ENCODE data around the gene SLC22A16. TPM values are rescaled to one million over a fixed set of nuclear protein-coding genes. Genes with fewer than 3 reads are reported as not detected.
"Not testable (repeated sequence)": the region's sequence is repeated elsewhere in the genome, so short reads cannot be mapped to it uniquely, and the experiment has no call there.

SLC22A16 gene
- total RNA-seq, 1 experiment from 2014 or later = not detected

GRCh38 chr6:110509617-110510241 is 33.3 kb upstream of the SLC22A16 start:
- H3K4me3 ChIP-seq (ENCODE audit: insufficient read depth, low read depth, low read length) = no peak overlapping the region
- no peaks in the 10 kb centered on the region for H3K27me3 ChIP-seq (ENCODE audit: control insufficient read depth, insufficient read depth, low read length)
- DNase-seq = no peak
- no peaks in the 10 kb centered on the region for H3K36me3 ChIP-seq (replicated peaks; ENCODE audit: control insufficient read depth, insufficient read depth, low read length)

GRCh38 chr6:110504891-110505290 is 28.5 kb upstream of the SLC22A16 start:
- H3K4me3 ChIP-seq (ENCODE audit: insufficient read depth, low read depth, low read length); H3K36me3 ChIP-seq (replicated peaks; ENCODE audit: control insufficient read depth, insufficient read depth, low read length); DNase-seq; H3K27me3 ChIP-seq (ENCODE audit: control insufficient read depth, insufficient read depth, low read length): not testable (repeated sequence)

- no peak overlapping the region for H3K4me3 ChIP-seq (ENCODE audit: insufficient read depth, low read depth, low read length)
- no peaks in the 10 kb centered on the region for H3K27me3 ChIP-seq (ENCODE audit: control insufficient read depth, insufficient read depth, low read length)
- no peak for DNase-seq
- H3K36me3 ChIP-seq (replicated peaks; ENCODE audit: control insufficient read depth, insufficient read depth, low read length) = no peaks in the 10 kb centered on the region
These were observed 19.5 kb upstream of the SLC22A16 start for GRCh38 chr6:110495949-110496348.

- DNase-seq = no peak
- no peak overlapping the region for H3K4me3 ChIP-seq (ENCODE audit: insufficient read depth, low read depth, low read length)
- H3K36me3 ChIP-seq (replicated peaks; ENCODE audit: control insufficient read depth, insufficient read depth, low read length) = no peaks in the 10 kb centered on the region
- H3K27me3 ChIP-seq (ENCODE audit: control insufficient read depth, insufficient read depth, low read length) = no peaks in the 10 kb centered on the region
These were observed 16.9 kb upstream of the SLC22A16 start for GRCh38 chr6:110493253-110493800.

- no peaks in the 10 kb centered on the region for H3K36me3 ChIP-seq (replicated peaks; ENCODE audit: control insufficient read depth, insufficient read depth, low read length)
- H3K27me3 ChIP-seq (ENCODE audit: control insufficient read depth, insufficient read depth, low read length) = no peaks in the 10 kb centered on the region
- no peak for DNase-seq
- no peak overlapping the region for H3K4me3 ChIP-seq (ENCODE audit: insufficient read depth, low read depth, low read length)
These were observed 16.2 kb upstream of the SLC22A16 start for GRCh38 chr6:110492584-110492983.

- Histone ChIP-seq H3K4me3 (ENCODE audit: insufficient read depth, low read depth, low read length) (no peak overlapping the region), H3K27me3 (ENCODE audit: control insufficient read depth, insufficient read depth, low read length) (no peaks in the 10 kb centered on the region), H3K36me3 (replicated peaks; ENCODE audit: control insufficient read depth, insufficient read depth, low read length) (no peaks in the 10 kb centered on the region)
- DNase-seq = no peak
These were observed 15.4 kb upstream of the SLC22A16 start for GRCh38 chr6:110491644-110492317.

- Histone ChIP-seq H3K27me3 (ENCODE audit: control insufficient read depth, insufficient read depth, low read length) (no peaks in the 10 kb centered on the region), H3K4me3 (ENCODE audit: insufficient read depth, low read depth, low read length) (no peak overlapping the region), H3K36me3 (replicated peaks; ENCODE audit: control insufficient read depth, insufficient read depth, low read length) (no peaks in the 10 kb centered on the region)
- DNase-seq = no peak
These were observed 14.9 kb upstream of the SLC22A16 start for GRCh38 chr6:110491299-110491643.

GRCh38 chr6:110490110-110490509 is 13.7 kb upstream of the SLC22A16 start:
- H3K27me3 ChIP-seq (ENCODE audit: control insufficient read depth, insufficient read depth, low read length) = no peaks in the 10 kb centered on the region
- no peaks in the 10 kb centered on the region for H3K36me3 ChIP-seq (replicated peaks; ENCODE audit: control insufficient read depth, insufficient read depth, low read length)
- no peak overlapping the region for H3K4me3 ChIP-seq (ENCODE audit: insufficient read depth, low read depth, low read length)
- DNase-seq = no peak

- no peak overlapping the region for H3K4me3 ChIP-seq (ENCODE audit: insufficient read depth, low read depth, low read length)
- no peaks in the 10 kb centered on the region for H3K36me3 ChIP-seq (replicated peaks; ENCODE audit: control insufficient read depth, insufficient read depth, low read length)
- no peak for DNase-seq
- H3K27me3 ChIP-seq (ENCODE audit: control insufficient read depth, insufficient read depth, low read length) = no peaks in the 10 kb centered on the region
These were observed 12.3 kb upstream of the SLC22A16 start for GRCh38 chr6:110488606-110489190.

- not testable (repeated sequence) for H3K27me3 ChIP-seq (ENCODE audit: control insufficient read depth, insufficient read depth, low read length); H3K4me3 ChIP-seq (ENCODE audit: insufficient read depth, low read depth, low read length); DNase-seq; H3K36me3 ChIP-seq (replicated peaks; ENCODE audit: control insufficient read depth, insufficient read depth, low read length)
These were observed 11.6 kb upstream of the SLC22A16 start for GRCh38 chr6:110487968-110488381.

GRCh38 chr6:110486756-110487155 is 10.3 kb upstream of the SLC22A16 start:
- DNase-seq = no peak
- H3K36me3 ChIP-seq (replicated peaks; ENCODE audit: control insufficient read depth, insufficient read depth, low read length) = no peaks in the 10 kb centered on the region
- H3K4me3 ChIP-seq (ENCODE audit: insufficient read depth, low read depth, low read length) = no peak overlapping the region
- no peaks in the 10 kb centered on the region for H3K27me3 ChIP-seq (ENCODE audit: control insufficient read depth, insufficient read depth, low read length)

- no peak overlapping the region for H3K4me3 ChIP-seq (ENCODE audit: insufficient read depth, low read depth, low read length)
- H3K27me3 ChIP-seq (ENCODE audit: control insufficient read depth, insufficient read depth, low read length) = no peaks in the 10 kb centered on the region
- DNase-seq = no peak
- H3K36me3 ChIP-seq (replicated peaks; ENCODE audit: control insufficient read depth, insufficient read depth, low read length) = no peaks in the 10 kb centered on the region
These were observed 9.1 kb upstream of the SLC22A16 start for GRCh38 chr6:110485491-110485890.

- no peak for DNase-seq
These were observed 7.9 kb upstream of the SLC22A16 start for GRCh38 chr6:110484321-110484720.

GRCh38 chr6:110482774-110483400 is 6.5 kb upstream of the SLC22A16 start:
- Histone ChIP-seq H3K27me3 (ENCODE audit: control insufficient read depth, insufficient read depth, low read length) (no peaks in the 10 kb centered on the region), H3K36me3 (replicated peaks; ENCODE audit: control insufficient read depth, insufficient read depth, low read length) (no peaks in the 10 kb centered on the region), H3K4me3 (ENCODE audit: insufficient read depth, low read depth, low read length) (no peak overlapping the region)
- no peak for DNase-seq

More at GRCh38 chr6:110484321-110484720, 7.9 kb upstream of the SLC22A16 start:
- Histone ChIP-seq H3K4me3 (ENCODE audit: insufficient read depth, low read depth, low read length) (no peak overlapping the region), H3K27me3 (ENCODE audit: control insufficient read depth, insufficient read depth, low read length) (no peaks in the 10 kb centered on the region), H3K36me3 (replicated peaks; ENCODE audit: control insufficient read depth, insufficient read depth, low read length) (no peaks in the 10 kb centered on the region)

GRCh38 chr6:110481081-110481480 is 4.7 kb upstream of the SLC22A16 start:
- no peaks in the 10 kb centered on the region for H3K36me3 ChIP-seq (replicated peaks; ENCODE audit: control insufficient read depth, insufficient read depth, low read length)
- DNase-seq = no peak

More at GRCh38 chr6:110481081-110481480, 4.7 kb upstream of the SLC22A16 start:
- no peaks in the 10 kb centered on the region for H3K27me3 ChIP-seq (ENCODE audit: control insufficient read depth, insufficient read depth, low read length)
- no peak overlapping the region for H3K4me3 ChIP-seq (ENCODE audit: insufficient read depth, low read depth, low read length)
